GM18511 (cell line): ENCODE results near the gene SGTB.
A peak's percentile ranks its signal among the peaks of the same experiment; 100 is the strongest.

Experiments used
- ATAC-seq: cut with Tn5 transposase; IDR thresholded peaks from one replicate; pipeline ENCODE4 v1.9.1; 2021; ENCODE audit warnings: mild to moderate bottlenecking, moderate library complexity; ENCODE audit not compliant: unreplicated experiment

SGTB gene, protein sequence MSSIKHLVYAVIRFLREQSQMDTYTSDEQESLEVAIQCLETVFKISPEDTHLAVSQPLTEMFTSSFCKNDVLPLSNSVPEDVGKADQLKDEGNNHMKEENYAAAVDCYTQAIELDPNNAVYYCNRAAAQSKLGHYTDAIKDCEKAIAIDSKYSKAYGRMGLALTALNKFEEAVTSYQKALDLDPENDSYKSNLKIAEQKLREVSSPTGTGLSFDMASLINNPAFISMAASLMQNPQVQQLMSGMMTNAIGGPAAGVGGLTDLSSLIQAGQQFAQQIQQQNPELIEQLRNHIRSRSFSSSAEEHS

DNA sequence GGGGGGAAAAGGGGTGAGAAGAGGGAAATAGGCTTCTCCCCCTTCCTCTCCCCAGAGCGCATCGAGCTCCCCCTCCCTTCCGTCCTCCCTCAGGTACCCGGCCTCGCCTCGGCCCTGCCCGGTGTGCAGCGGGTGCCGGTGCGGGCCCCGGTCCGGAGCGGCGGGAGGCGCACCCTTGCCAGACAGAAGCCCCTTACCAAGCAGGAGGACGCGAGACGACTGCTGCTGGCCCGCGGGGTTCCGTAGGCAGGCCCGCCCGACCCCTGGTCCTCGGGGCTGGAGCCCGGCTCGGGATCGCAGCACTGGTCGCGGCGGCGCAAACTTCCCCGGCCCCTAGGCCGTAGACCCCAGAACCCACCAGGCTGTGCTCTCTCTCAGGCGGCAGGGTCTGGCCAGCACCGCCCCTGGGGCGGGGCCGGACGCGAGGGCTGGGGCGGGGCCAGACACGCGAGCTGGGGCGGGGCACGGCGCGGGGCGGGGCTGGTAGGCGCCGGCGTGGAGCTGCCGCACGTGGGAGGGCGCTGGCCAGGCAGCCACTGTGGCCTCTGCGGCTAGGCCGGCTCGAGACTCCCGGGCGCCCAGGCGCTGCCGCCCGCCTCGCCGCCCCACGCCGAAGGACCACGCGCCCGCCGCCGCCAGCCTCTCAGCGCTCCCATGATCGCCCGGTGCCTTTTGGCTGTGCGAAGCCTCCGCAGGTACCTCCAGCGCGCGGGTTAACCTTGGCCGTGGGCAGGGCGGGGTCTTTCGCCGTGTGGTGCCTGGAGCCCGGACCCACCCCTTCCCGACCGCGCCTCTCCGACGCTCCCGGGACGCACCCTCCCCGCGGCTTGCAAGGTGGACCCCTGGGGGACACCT is at the start of gene SGTB, which contains the start of gene NLN:
TSS of gene SGTB (minus strand) at position 390 of the 855 bp plus-strand sequence. CDS start 1,302 bp downstream, outside the sequence.
TSS of gene NLN (plus strand) at position 486 of the 855 bp plus-strand sequence. CDS start at position 655, 169 bp downstream.
- peak; percentile 89 for ATAC-seq

DNA sequence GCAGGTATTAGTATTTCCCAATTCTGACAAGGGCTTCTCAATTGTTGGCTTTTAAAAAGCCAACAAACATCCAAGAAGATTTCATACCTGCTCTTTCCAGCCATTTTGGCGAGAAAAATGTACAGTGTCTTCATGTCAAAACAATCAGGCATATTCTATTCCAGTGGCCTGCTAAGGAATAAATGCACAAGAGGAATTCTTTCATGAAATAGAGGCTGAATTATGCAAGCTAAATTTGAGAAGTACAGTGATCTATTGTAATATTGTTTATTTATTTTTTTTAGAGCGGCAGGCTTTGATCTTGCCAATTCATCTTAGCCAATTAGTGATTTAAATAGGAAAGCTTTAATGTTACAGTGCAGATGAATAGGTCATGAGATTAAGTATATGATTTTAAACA is 49.4 kb upstream of the SGTB start:
- no peak for ATAC-seq

DNA sequence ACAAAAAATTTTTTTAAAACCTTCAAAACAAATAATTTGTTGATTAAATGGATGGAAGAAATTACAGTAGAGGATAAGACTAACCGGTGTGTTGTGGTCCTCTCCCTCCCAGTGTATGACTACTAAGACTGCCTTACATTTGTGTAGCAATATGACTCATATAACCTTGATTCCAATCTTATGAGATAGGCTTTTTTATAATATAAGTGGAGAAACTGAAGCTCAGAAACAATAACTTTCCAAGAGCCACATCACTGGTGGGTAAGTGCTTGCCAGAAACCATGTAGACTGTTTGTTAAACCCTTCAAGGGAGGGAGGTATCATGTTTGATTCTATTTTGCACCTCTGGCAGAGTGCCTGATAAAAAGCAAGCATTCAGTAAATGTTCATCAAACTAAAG is 47.6 kb upstream of the SGTB start:
- no peak for ATAC-seq

DNA sequence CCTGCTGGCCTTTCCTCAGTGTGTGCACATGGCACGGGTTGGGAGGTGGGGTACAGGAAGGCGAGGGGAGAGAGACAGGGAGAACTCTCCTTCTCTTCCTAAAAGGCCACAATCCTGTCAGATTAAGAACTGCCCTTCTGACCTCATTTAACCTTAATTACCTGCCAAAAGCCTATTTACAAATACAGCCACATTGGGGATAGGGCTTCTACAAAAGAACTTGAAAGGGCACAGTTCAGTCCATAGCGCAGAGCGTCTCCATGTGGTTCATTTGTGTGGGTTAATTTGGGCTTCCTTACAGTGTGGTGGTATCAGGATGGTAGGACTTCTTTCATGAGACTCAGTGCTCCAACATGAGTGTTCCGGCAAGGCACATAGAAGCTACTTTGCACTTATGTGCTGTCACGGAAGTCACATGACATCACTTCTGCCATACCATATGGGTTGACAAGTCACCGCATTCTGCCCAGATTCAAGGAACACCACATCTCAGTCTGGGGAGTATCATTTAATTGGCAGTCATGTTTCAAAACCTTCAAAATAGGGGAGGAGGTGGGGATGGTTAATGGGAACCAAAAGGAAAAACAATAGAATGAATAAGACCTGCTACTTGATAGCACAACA is 46.9 kb upstream of the SGTB start:
- no peak for ATAC-seq

DNA sequence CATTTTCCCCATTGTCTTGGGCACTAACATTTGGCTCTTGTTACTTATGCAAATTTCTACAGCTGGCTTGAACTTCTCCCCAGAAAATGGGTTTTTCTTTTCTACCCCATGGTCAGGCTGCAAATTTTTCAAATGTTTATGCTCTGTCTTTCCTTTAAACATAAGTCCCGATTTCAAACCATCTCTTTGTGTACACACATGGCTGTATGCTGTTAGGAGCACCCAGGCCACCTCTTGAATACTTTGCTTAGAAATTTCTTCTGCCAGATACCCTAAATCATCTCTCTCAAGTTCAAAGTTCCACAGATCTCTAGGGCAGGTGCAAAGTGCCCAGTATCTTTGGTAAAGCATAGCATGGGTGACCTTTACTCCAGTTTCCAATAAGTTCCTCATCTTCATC is 45.7 kb upstream of the SGTB start:
- ATAC-seq: no peak

DNA sequence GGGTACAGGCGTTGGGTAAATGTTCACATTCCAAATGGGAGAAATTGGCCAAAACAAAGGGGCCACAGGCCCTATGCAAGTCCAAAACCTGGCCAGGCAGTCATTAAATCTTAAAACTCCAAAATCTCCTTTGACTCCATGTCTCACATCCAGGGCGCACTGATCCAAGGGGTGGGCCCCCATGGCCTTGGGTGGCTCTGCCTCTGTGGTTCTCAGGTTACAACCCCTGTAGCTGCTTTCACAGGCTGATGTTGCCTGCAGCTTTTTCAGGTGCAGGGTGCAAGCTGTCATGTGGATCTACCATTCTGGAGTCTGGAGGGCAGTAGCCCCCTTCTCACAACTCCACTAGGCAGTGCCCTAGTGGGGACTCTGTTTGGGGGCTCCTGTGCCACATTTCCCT is 44.9 kb upstream of the SGTB start:
- ATAC-seq: no peak

DNA sequence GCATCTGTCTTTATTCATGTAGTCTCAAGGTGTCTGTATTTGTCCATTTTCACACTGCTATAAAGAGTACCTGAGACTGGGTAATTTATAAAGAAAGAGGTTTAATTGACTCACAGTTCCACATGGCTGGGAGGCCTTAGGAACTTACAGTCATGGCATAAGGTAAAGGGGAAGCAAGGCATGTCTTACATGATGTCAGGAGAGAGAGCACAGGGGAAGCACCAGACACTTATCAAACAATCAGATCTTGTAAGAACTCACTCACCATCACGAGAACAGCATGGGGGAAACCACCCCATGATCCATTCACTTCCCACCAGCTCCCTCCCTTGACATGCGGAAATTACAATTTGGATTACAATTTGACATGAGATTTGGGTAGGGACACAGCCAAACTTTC is 44.3 kb upstream of the SGTB start:
- no peak for ATAC-seq

DNA sequence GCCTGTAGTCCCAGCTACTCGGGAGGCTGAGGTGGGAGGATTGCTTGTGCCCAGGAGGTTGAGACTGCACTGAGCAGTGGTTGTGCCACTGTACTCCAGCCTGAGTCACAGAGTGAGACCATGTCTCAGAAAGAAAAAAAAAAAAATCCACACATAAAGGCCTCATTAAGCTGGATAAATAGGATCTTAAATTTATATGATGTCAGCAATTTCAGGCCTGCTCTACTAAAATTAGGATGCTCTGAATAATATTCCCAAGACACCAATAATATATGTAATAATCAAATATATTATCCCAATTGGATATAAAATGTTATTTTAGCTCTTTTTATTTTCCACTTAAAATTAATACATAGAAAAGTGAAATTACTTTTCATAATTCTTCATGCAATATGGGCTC is 43.7 kb upstream of the SGTB start:
- no peak for ATAC-seq

DNA sequence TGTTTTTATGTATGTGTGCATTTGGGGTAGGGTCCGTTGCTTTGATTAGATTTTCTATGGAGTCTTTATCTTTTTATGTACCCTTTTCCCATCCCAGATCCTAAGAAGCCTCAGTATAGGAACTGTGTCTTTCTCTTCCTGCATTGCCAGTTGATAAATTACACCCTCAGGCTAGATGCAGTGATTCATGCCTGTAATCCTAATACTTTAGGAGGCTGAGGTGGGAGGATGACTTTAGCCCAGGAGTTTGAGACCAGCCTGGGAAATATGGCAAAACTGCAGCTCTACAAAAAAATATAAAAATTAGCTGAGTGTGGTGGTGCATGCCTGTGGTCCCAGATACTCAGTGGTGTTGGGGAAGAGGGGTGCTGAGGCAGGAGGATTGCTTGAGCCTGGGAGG is 40.3 kb upstream of the SGTB start:
- ATAC-seq: no peak

DNA sequence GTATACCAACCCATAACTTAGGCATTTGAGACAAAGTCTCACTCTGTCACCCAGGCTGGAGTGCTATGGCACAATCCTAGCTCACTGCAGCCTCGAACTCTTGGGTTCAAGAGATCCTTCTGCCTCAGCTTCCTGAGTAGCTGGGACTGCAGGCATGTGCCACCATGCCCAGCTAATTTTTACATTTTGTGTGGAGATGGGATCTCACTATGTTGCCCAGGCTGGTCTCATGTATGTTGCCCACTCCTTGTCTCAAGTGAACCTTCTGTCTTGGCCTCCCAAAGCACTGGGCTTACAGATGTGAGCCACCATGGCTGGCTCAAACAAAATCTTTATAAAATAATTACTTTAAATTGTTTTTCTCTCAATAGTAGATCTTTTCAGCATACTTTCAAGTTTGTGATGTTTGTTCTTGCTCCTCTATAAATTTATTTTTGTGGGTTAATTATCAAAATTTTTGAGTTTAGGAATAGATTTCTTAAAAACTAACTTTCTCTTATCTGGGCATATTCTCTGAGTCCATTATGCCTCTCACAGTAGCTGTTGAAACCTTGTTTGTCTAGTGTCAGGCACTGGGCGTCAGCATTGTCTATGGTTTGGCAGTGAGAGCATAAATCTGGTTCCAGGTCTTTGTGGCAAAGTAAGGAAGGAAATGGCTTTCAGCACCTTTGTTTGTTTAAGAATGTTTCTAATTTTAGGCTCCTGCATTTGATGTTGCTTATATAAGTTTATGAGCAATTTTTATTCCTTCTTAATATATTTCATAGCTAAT is 38.8 kb upstream of the SGTB start:
- no peak for ATAC-seq

DNA sequence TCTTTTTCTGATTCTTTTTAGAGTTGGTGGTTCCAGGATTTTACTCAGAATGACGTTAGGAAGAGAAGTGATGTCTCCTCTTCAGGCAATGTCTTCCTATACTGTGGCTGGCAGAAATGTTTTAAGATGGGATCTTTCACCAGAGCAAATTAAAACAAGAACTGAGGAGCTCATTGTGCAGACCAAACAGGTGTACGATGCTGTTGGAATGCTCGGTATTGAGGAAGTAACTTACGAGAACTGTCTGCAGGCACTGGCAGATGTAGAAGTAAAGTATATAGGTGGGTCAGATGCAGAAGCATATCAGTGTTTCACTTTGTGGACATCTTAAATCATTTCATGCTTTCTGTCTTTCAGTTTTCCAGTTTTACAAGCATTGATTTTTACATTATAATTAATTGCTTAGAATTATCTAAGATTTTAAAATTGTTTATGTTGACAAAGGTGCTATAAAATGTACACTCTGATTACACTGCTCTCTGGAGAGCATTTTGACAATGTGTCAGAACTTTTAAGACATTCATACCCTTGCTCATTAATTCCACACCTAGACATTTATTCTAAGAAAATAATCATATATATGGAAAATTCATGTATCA is 36.7 kb upstream of the SGTB start:
- ATAC-seq: no peak

DNA sequence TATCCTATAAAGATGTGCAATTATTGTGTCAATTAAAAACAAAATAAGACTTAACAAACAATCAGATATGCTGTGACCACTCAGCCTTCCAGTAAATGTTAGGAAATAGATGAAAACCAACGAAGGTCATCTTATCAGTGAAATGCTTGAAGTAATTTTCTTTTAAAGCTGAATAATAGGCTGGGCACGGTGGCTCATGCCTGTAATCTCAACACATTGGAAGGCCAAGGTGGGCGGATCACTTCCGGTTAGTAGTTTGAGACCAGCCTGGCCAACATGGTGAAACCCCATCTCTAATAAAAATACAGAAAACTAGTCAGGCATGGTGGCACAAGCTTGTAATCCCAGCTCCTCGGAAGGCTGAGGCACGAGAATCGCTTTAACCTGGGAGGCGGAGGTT is 31.3 kb upstream of the SGTB start:
- no peak for ATAC-seq

DNA sequence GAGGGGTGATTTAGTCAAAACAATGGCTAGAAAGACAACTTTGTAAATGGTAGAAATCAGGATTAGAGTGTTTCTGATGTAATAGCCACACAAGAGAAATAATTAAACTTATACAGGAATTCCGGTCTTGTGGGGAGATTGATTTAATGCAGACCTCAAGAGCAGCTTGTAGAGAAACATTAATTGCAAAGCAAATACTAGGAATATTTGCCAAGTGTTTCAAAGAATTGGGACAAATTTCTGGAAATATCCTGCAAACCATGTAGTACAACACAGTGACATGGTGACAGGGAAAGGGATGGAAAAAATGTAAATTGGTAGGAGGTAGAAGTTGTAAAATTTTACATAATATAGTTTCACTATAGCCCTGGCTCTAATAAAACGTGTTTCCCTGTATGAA is 29.0 kb upstream of the SGTB start:
- no peak for ATAC-seq

DNA sequence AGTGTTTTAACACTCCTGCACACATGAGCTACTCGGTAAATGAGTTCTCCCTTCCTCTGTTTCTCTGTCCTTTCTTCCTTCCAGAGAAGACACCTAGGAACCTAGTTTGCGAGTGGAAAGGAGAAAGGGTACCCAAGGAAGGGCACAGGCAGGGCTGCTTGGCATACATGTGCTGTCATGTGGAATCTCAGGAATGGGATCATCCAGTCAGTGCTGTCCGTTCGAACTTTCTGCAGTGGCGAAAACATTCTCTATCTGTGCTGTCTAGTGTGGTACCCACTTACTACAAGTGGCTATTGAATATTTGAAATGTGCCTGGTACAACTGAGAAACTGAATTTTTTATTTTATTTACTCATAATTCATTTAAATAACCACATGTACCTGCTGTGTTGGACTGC is 28.0 kb upstream of the SGTB start:
- no peak for ATAC-seq

DNA sequence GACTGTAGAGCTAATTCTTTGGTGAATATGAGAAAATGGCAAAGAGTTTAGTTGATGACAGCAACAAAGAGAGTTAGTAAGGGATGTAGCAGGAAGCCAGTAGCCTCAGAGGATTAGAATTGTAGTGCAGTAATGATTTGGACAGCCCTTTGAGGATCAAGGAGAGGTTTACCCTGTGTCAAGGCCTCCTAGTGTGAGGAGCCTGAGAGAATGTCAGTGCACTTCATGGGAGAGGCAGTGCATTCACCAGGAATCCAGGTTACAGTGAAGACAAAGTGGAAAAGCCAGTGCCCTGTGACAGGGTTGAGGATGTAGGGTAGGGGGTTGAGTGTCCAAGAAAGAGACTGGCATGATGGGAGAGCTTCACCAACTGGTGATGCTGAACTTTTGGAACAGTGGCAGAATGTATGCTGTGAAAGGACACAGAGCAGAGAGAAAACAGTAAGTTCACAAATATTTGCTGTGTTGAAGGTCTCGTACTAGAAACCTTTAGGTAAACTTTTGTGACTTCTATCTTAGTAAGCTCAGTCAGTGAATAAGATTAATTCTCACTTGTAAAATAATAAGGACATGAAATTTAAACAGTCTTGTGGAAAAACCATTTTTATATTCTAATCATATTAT is 27.4 kb upstream of the SGTB start:
- no peak for ATAC-seq

DNA sequence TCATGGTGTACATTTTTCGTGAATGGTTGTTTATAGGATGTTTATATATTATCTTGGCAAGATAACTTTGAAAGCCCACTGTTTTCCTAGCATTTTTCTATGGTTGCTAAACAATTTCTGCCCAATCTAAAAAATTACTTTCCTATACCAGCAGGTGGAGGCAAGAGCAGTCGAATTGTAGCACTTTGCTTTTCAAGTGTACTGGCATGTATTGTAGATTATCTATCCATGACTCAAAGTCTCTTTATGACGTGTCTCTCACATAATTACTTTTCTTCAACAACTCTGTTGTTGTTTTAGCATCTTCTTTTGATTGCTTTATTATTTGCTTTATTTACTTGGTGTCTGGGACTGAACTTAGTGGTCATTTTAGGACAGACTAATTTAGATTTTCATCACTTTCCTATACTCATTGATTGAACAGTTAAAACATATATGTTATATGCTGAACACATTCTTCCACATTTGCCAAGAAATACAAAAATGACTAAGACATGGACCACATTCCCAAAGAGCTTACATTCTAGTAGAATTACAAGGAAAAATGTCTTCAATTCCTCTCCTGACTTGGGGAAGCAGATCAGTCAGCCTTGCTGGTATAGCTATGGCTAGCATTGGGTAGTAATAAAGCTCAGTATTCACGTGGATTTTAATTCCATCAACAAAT is 20.8 kb upstream of the SGTB start:
- ATAC-seq: peak; percentile 84

DNA sequence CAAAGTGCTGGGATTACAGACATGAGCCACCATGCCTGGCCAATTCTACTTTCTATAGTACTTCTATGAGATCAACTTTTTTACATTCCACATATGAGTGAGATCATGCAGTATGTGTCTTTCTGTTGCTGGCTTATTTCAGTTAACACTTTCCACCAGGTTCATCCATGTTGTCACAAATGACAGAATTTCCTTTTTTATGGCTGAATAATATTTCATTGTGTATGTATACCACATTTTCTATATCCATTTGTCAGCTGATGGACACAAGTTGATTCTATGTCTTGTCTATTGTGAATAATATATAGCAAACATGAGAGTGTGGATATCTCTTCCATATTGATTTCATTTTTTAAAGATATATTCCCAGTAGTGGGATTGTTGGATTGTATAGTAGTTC is 17.3 kb upstream of the SGTB start:
- no peak for ATAC-seq

DNA sequence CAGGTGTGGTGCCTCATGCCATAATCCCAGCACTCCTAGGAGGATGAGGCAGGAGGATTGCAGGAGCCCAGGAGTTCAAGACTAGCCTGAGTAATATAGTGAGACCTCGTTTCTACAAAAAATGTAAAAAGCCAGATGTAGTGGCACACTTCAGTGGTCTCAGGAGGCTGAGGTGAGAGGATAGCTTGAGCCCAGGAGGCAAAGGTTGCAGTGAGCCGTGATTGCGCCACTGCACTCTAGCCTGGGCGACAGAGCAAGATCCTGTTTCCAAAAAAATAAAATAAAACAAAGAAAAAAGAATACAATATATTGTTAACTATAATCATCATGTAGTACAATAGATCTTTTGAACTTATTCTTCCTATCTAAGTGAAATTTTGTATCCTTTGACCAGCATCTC is 16.4 kb upstream of the SGTB start:
- ATAC-seq: no peak

DNA sequence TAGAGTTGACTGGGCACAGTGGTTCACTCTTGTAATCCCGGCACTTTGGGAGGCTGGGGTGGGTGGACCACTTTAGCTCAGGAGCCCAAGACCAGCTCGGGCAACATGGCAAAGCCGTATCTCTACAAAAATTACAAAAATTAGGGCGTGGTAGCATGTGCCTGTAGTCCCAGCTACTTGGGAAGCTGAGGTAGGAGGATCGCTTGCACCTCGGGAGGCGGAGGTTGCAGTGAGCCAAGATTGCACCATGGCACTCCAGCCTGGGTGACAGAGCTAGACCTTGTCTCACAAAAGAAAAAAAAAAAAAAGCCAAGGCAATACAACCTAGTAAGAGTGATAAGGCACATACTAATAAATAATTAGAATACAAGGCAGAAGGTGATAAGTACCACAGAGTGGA is 15.9 kb upstream of the SGTB start:
- ATAC-seq: no peak

DNA sequence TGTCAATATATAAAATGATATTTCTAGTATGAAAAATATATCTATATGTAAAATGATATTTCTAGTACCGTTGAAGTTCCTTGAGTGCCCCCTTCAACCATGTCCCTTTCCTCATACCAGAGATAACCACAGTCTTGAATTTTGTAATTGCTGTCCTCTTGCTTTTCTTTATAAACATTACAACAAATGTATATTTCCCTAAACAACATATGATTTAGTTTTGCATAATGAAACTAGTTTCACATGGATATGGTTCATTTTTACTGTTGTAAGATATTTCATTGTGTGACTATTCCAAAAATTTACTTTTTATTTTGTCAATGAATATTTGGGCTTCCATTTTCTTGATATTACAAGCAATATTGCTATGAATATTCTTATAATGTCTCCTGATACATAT is 14.1 kb upstream of the SGTB start:
- ATAC-seq: no peak
